Endothelial cell of umbilical vein (primary cell): ENCODE results near the gene TXN2.
"Not testable (repeated sequence)": the region's sequence is repeated elsewhere in the genome, so short reads cannot be mapped to it uniquely, and the experiment has no call there.

Experiments used
- CTCF ChIP-seq, 2 donors: IDR thresholded peaks; 1 replicate in 1 of 2; 2 replicates in 1 of 2; pipeline ENCODE4 v1.5.1; 2011; ENCODE audit warnings: low read length in 2 of 2, mild to moderate bottlenecking in 2 of 2, moderate library complexity in 2 of 2, control low read depth in 1 of 2, inconsistent platforms in 1 of 2, low read depth in 1 of 2; ENCODE audit not compliant: insufficient read depth in 1 of 2; ENCODE audit errors: extremely low read depth in 1 of 2
- FOS ChIP-seq: IDR thresholded peaks from 2 replicates; pipeline ENCODE4 v1.6.1; 2011; ENCODE audit warnings: mild to moderate bottlenecking, low read length, moderate library complexity, borderline replicate concordance; ENCODE audit not compliant: insufficient read depth
- JUN ChIP-seq: IDR thresholded peaks from 2 replicates; pipeline ENCODE4 v1.6.1; 2011; ENCODE audit warnings: borderline replicate concordance, low read depth; ENCODE audit not compliant: insufficient read length, insufficient read depth
- POLR2A ChIP-seq: IDR thresholded peaks from 2 replicates; pipeline ENCODE4 v1.6.1; 2012; ENCODE audit warnings: low read depth, mild to moderate bottlenecking, control low read depth, low read length

GRCh38 chr22:36519906-36520305 is 38.5 kb upstream of the TXN2 start:
- TF ChIP-seq CTCF (IDR thresholded peaks at IDR 0.05; ENCODE audit: extremely low read depth in 1 of 2, insufficient read depth in 1 of 2, low read depth in 1 of 2, low read length in 2 of 2); JUN; POLR2A; FOS: not testable (repeated sequence)
